Spleen (tissue), 7 donors: ENCODE measurements around the gene INO80C.

Experiments used
- POLR2AphosphoS5 ChIP-seq, 3 donors: sonication (generic); formaldehyde crosslinking; IDR thresholded peaks; one replicate each; pipeline ENCODE4 v1.5.1; 2017; ENCODE audit warnings: antibody characterized with exemption in 3 of 3
- TF ChIP-seq, protein P1 (sequence below), 11 experiments: fragments of 200-600 bp in 7 of 11; fragments of 450-650 bp in 4 of 11; sonication (generic) in 4 of 11; IDR thresholded peaks in 8 of 11; conservative IDR thresholded peaks in 3 of 11; 1 replicate in 7 of 11; 2 replicates in 4 of 11; pipeline versions ENCODE4 v1.4.0 to v1.8.0; 2016 to 2021; ENCODE audit warnings: antibody characterized with exemption in 11 of 11, inconsistent platforms in 4 of 11, mild to moderate bottlenecking in 1 of 11
- donor health status: DM: no; HTN: no; CAD: no; lungs with moderate emphysema.
- donor health status: DM: no; HTN: no; CAD: no.
- donor health status: DM: no; HTN: no; CAD: no.

- TF ChIP-seq, protein P1, sequence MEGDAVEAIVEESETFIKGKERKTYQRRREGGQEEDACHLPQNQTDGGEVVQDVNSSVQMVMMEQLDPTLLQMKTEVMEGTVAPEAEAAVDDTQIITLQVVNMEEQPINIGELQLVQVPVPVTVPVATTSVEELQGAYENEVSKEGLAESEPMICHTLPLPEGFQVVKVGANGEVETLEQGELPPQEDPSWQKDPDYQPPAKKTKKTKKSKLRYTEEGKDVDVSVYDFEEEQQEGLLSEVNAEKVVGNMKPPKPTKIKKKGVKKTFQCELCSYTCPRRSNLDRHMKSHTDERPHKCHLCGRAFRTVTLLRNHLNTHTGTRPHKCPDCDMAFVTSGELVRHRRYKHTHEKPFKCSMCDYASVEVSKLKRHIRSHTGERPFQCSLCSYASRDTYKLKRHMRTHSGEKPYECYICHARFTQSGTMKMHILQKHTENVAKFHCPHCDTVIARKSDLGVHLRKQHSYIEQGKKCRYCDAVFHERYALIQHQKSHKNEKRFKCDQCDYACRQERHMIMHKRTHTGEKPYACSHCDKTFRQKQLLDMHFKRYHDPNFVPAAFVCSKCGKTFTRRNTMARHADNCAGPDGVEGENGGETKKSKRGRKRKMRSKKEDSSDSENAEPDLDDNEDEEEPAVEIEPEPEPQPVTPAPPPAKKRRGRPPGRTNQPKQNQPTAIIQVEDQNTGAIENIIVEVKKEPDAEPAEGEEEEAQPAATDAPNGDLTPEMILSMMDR (IDR thresholded peaks at IDR 0.05 in 8 of 11, conservative IDR thresholded peaks at IDR 0.05 in 3 of 11): no peak
- TF ChIP-seq POLR2AphosphoS5 (IDR thresholded peaks at IDR 0.05): no peak
Observed at GRCh38 chr18:35508746-35509338, 11.1 kb upstream of the INO80C start.
